Stomach (tissue), 4 donors: ENCODE data around the gene ZNF611.

Source experiments
- POLR2A ChIP-seq, 4 donors: fragments of 450-650 bp; IDR thresholded peaks; one replicate each; pipeline ENCODE4 v1.6.1; 2016; ENCODE audit warnings: antibody characterized with exemption in 4 of 4, control low read depth in 2 of 4, mild to moderate bottlenecking in 1 of 4, moderate library complexity in 1 of 4
- POLR2AphosphoS5 ChIP-seq, 3 donors: sonication (generic); formaldehyde crosslinking; IDR thresholded peaks; one replicate each; pipeline ENCODE4 v1.6.1; 2016; ENCODE audit warnings: antibody characterized with exemption in 3 of 3
- TF ChIP-seq, protein P1 (sequence below), 7 experiments: fragments of 450-650 bp in 4 of 7; fragments of 200-600 bp in 3 of 7; sonication (generic) in 3 of 7; IDR thresholded peaks; one replicate each; pipeline ENCODE4 v1.5.1; 2016 to 2019; ENCODE audit warnings: antibody characterized with exemption in 7 of 7, control low read depth in 2 of 7, mild to moderate bottlenecking in 1 of 7

DNA sequence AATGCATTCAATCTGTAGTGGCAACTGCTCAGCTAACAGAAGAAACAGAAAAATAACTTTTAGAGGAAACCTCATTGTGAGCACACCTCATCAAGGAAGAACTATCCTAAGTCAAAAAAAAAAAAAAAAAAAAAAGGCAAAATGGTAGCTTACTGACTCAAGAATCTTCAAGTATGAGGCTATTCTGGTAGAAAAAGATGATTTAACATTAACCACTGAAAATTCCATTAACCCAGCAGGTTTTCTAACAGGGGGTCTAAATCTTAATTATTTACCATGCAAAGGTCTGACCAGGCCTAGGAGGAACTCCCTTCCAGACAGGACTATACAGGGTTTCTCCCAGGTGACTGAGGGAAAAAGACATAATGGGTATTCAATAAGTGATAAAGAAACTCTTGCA is 68.3 kb downstream of the ZNF611 start:
- no peak for TF ChIP-seq POLR2A (IDR thresholded peaks at IDR 0.05)
- no peak for TF ChIP-seq POLR2AphosphoS5 (IDR thresholded peaks at IDR 0.05)
- TF ChIP-seq, protein P1, sequence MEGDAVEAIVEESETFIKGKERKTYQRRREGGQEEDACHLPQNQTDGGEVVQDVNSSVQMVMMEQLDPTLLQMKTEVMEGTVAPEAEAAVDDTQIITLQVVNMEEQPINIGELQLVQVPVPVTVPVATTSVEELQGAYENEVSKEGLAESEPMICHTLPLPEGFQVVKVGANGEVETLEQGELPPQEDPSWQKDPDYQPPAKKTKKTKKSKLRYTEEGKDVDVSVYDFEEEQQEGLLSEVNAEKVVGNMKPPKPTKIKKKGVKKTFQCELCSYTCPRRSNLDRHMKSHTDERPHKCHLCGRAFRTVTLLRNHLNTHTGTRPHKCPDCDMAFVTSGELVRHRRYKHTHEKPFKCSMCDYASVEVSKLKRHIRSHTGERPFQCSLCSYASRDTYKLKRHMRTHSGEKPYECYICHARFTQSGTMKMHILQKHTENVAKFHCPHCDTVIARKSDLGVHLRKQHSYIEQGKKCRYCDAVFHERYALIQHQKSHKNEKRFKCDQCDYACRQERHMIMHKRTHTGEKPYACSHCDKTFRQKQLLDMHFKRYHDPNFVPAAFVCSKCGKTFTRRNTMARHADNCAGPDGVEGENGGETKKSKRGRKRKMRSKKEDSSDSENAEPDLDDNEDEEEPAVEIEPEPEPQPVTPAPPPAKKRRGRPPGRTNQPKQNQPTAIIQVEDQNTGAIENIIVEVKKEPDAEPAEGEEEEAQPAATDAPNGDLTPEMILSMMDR (IDR thresholded peaks at IDR 0.05): no peak
